NK-92 treated with Interleukin-12 subunit alpha and Interleukin-12 subunit beta, amount 100 ng/mL, for 24 hours (cell line): Measurements from ENCODE around the gene S100A9.

Experiments
- DNase-seq: peaks from one replicate; lab custom pipeline; 2025; lab: John Stamatoyannopoulos, UW

Gene S100A9

GRCh38 chr1:153361480-153362109 is 3.9 kb downstream of the S100A9 start:
- DNase-seq: no peak

- no peak for DNase-seq
Observed at GRCh38 chr1:153362187-153362775, 4.6 kb downstream of the S100A9 start.

DNA sequence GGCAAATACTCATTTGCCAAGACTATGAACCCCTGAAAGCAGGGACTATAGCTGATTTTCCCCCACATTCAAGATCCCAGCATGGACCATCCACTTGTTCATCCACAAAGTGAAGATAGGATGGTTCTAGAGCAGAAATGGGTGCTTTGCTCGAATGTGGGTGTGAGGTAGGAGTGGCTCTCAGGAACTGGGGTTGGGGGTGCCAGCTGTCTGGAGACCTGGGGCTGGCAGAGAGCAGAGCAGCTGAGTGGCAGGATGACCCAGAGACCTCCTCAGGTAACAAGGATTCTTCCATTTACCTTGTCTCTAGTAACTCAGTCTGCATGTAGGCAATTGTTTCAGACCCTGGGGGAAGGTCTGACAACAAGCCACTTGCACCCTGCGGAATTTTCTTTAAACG is 6.0 kb downstream of the S100A9 start:
- DNase-seq: no peak

- DNase-seq: no peak
Observed at GRCh38 chr1:153364156-153364555, 6.5 kb downstream of the S100A9 start.

DNA sequence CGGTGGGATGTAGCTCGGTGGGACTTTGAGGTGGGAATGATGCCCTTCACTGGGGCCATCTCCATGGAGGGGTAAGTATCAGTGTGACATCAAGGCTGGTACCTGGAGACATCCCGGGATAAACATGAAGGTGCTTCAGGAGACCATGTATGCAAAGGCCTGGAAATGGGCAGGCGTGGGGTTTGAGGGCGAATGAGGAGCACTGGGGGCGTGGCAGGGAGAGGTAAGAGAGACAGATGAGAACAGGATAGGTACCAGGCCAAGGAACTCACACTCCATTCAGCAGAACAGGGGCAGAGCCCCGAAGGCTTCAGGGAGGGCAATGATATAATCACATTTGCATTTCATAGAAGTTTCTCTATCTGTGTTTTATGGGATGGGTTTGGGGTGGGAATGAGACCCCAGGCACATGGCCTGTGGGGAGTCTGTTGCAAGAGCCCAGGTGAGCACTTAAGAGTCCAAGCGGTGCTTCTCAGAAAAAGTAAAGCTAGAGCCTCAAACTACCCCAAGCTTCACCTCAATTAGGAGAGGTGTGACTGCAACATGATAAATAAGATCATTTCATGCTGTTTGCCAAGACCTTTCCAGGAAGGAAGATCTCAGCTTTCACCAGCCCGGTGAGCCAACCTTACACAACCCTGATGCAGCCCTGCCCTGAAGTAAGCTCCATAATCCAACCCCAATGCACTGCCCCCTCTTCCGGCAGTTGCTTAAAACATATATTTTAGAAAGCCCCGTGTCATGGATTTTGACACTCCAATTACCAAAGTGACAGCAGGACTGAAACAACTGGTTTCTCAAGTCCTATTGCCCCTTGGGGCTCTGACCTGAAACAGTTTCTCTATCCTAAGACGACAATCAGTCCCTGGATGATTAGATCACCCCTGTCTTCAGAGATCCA is 7.4 kb downstream of the S100A9 start:
- no peak for DNase-seq

DNA sequence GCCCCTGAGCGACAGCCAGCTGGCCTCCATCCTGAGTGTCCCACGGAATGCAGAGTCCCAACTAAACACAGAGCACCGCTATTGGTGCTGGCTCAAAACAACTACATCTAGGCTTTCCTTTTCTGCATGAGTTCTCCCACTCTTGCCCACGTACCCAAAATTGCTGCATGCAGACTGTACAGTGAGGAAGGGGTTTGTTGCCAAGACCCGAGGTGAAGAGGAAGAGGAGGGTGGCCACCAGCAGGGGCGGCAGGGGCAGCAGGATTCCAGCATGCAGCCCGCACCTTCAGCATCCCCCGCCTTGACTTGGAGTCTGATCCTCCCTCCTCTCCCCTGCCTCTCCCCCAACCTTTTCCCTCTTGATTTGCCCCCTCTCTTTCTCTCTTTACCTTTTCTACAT is 8.0 kb downstream of the S100A9 start:
- DNase-seq: no peak

- no peak for DNase-seq
Observed at GRCh38 chr1:153366261-153366660, 8.6 kb downstream of the S100A9 start.

- no peak for DNase-seq
Observed at GRCh38 chr1:153367090-153367489, 9.4 kb downstream of the S100A9 start.

- no peak for DNase-seq
Observed at GRCh38 chr1:153368495-153368894, 10.8 kb downstream of the S100A9 start.

DNA sequence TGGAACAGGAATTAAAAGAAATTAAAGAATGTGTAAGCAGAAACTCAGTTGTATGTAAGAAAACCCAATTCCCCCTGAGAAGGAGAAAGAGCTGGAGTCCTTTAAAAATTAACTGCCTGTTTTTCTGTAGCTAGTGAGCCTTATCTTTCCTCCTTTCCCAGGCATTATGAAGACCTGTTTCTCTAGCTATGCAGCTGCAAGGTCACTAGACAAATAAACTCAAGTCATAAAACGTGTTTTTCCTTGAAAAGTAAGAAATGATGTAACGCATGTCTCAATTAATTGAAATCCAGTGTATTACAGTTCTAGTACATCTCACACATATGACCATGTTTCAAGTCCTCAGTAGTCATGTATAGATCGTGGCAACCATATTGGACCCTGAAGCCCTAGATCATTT is 12.5 kb downstream of the S100A9 start:
- DNase-seq: no peak

- no peak for DNase-seq
Observed at GRCh38 chr1:153371231-153371630, 13.6 kb downstream of the S100A9 start.

- DNase-seq: no peak
Observed at GRCh38 chr1:153372571-153372970, 14.9 kb downstream of the S100A9 start.

DNA sequence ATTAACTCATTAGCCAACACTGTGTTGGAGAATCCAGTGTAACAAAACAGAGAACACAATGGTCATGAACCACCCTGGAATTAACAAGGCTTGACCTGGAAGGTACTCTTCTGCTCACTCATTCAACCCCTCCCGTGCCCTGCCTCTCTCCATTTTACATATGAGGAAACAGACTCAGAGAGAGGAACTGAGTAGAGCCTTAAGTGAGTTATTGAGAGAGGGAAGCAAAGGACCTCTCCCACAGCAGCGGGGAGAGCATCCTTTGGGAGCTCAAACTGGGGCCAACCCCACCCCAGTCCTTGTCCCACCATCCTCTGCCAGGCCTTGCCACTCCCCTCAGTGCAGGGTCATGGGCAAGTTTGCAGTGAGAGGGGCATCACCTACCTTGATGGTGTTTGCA is 16.4 kb downstream of the S100A9 start:
- no peak for DNase-seq

GRCh38 chr1:153375511-153375910 is 17.9 kb downstream of the S100A9 start, which contains the start of gene S100A12:
Gene S100A12 (minus strand): TSS chr1:153375621. CDS start chr1:153374592, 1,029 bp downstream.
- DNase-seq: peak; percentile 58

DNA sequence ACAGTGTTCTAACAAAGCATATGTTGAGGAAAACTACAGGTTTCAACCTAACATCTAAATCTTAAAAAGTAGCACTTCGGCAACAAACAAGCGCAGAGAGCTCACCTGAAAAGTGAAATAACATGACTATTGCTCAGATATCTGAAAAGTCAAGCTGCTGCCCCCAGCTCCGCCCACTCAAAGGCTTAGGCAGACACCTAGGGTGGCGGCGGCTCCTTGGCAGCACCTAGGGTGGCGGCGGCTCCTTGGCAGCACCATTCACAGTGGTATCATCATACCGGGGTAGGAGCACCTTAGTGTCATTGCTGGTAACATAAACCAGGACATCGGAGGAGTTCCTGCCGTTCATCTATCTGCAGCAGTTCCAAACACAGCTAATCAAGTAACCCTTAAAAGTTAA is 21.9 kb downstream of the S100A9 start:
- DNase-seq: no peak

DNA sequence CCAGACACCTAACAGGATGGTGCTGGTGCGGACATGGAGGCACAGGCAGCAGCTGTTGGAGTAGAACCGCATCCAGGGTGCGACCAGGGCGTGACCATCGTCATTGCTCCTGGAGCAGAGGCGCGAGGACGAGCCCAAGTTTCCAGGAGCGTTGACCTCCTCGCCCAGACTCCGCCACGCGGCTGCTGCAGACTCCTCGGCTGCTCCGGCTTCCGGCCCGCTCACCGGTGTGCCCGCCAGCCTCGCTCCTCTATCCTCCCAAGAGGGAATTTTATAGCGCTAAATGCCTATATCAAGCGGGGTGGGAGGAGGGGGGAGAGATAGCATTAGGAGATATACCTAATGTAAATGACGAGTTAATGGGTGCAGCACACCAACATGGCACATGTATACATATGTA is 23.1 kb downstream of the S100A9 start:
- no peak for DNase-seq

- DNase-seq: no peak
Observed at GRCh38 chr1:153384958-153385580, 27.4 kb downstream of the S100A9 start.

GRCh38 chr1:153386500-153386901 is 28.8 kb downstream of the S100A9 start:
- DNase-seq: no peak

DNA sequence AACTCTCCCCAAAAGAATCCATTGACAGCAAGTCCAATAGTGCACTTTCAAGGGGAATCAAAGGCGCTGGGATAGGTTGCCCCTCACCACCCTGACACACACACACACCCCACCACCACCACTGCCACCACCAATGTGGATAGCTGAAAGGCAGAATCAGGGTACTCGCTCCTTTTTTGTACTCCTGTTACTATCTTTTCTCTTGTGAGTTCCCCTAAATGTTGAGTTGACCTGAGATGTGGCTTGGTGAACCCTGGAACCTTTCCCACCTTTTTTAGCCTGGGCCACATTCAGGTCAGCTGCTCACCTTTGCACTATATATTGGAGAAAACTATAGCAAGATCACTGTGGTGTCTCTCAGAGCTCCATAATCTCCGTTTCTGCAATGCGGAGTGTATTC is 29.3 kb downstream of the S100A9 start:
- no peak for DNase-seq

- DNase-seq: no peak
Observed at GRCh38 chr1:153387785-153388184, 30.1 kb downstream of the S100A9 start.

GRCh38 chr1:153389401-153389800 is 31.7 kb downstream of the S100A9 start:
- DNase-seq: no peak
